Calu3 (cell line): ENCODE data around the gene ZNF783. TPM values are rescaled to one million over a fixed set of nuclear protein-coding genes. Genes with fewer than 3 reads are reported as not detected.

Experiments
- BruUV-seq: library from RNA; stranded (reverse); fragments of 400-500 nt; replicated peaks from 2 replicates; lab custom pipeline; 2021; lab: Mats Ljungman, UMichigan
- CTCF ChIA-PET: fragments of 300-600 bp; sonication (Branson Sonifier 250); formaldehyde crosslinking; loops from one replicate; lab custom pipeline; 2022; ENCODE audit warnings: antibody characterized with exemption; lab: Charles Lee
- DNase-seq: peaks from one replicate; pipeline ENCODE4 v3.0.0; 2022
- H3K27ac Mint-ChIP-seq: one replicate; pipeline ENCODE4 v1.8.0; 2022; ENCODE audit warnings: mixed read lengths; ENCODE audit not compliant: unreplicated experiment
- H3K27me3 Mint-ChIP-seq: one replicate; pipeline ENCODE4 v1.8.0; 2022; ENCODE audit warnings: mixed read lengths; ENCODE audit not compliant: unreplicated experiment
- H3K36me3 Mint-ChIP-seq: one replicate; pipeline ENCODE4 v1.8.0; 2022; ENCODE audit warnings: mild to moderate bottlenecking, moderate library complexity, mixed read lengths; ENCODE audit not compliant: insufficient read depth, unreplicated experiment
- H3K4me1 Mint-ChIP-seq: one replicate; pipeline ENCODE4 v1.8.0; 2022; ENCODE audit warnings: mild to moderate bottlenecking, low read depth, mixed read lengths; ENCODE audit not compliant: unreplicated experiment
- H3K4me3 Mint-ChIP-seq: one replicate; pipeline ENCODE4 v1.8.0; 2022; ENCODE audit warnings: mild to moderate bottlenecking, low read depth, moderate library complexity, mixed read lengths; ENCODE audit not compliant: unreplicated experiment
- H3K9me3 Mint-ChIP-seq: one replicate; pipeline ENCODE4 v1.8.0; 2022; ENCODE audit warnings: low read depth, mixed read lengths; ENCODE audit not compliant: unreplicated experiment
- CTCF ChIP-seq: fragments of 200-600 bp; IDR thresholded peaks from one replicate; pipeline ENCODE4 v1.8.0; 2022; ENCODE audit warnings: antibody characterized with exemption; ENCODE audit not compliant: unreplicated experiment
- intact Hi-C: fragments of 100-400 bp; cut with micrococcal nuclease; formaldehyde crosslinking; loops from one replicate; pipeline ENCODE4 v1.10.0; 2022; ENCODE audit not compliant: unreplicated experiment
- total RNA-seq: library from RNA; stranded (reverse); gene quantifications from 2 replicates; pipeline ENCODE4 v1.2.3, GENCODE V29; 2022

The ZNF783 gene
- total RNA-seq, 1 experiment from 2014 or later: 17.8 TPM

- no peaks in the 10 kb centered on the region for H3K9me3 Mint-ChIP-seq
- CTCF ChIA-PET: interaction anchor here (0.6 to 2.0 kb wide), 5 partner anchors 26 to 443 kb away, joined by 4 to 14 read pairs (median 5); no protein-coding TSS in a partner anchor
- no peak overlapping the region for H3K4me3 Mint-ChIP-seq
- BruUV-seq: no TSS peak
- no peak for TF ChIP-seq CTCF
- DNase-seq: no peak
- no peak overlapping the region for H3K27ac Mint-ChIP-seq
- H3K27me3 Mint-ChIP-seq: peaks cover 23% of the 10 kb centered on the region
- H3K36me3 Mint-ChIP-seq: no peaks in the 10 kb centered on the region
- intact Hi-C loops: loop anchor here (1.0 to 5.0 kb wide), 3 partner anchors 96 to 186 kb away; partner anchors contain the start of gene ZNF746
- H3K4me1 Mint-ChIP-seq: no peaks in the 10 kb centered on the region
Observed at GRCh38 chr7:149310990-149311573, 49.1 kb downstream of the ZNF783 start.

GRCh38 chr7:149313981-149314380, 52.0 kb downstream of the ZNF783 start:
- no TSS peak for BruUV-seq
- intact Hi-C loops: loop anchor here (5.0 kb wide), 2 partner anchors 93 to 183 kb away; partner anchors contain the start of gene ZNF746
- no peaks in the 10 kb centered on the region for H3K4me1 Mint-ChIP-seq
- no peaks in the 10 kb centered on the region for H3K36me3 Mint-ChIP-seq
- CTCF ChIA-PET: no interaction called here
- no peak overlapping the region for H3K4me3 Mint-ChIP-seq
- no peaks in the 10 kb centered on the region for H3K9me3 Mint-ChIP-seq
- no peak for TF ChIP-seq CTCF
- H3K27me3 Mint-ChIP-seq: peaks cover 51% of the 10 kb centered on the region
- H3K27ac Mint-ChIP-seq: no peak overlapping the region
- DNase-seq: no peak

- intact Hi-C loops: no loop called here
- no TSS peak for BruUV-seq
Observed at GRCh38 chr7:149316606-149317005, 54.6 kb downstream of the ZNF783 start.

GRCh38 chr7:149317496-149317895, 55.5 kb downstream of the ZNF783 start:
- CTCF ChIA-PET: no interaction called here
- no peaks in the 10 kb centered on the region for H3K9me3 Mint-ChIP-seq
- intact Hi-C loops: no loop called here
- TF ChIP-seq CTCF: no peak
- no peaks in the 10 kb centered on the region for H3K4me1 Mint-ChIP-seq
- DNase-seq: no peak
- no peak overlapping the region for H3K27ac Mint-ChIP-seq
- H3K4me3 Mint-ChIP-seq: no peak overlapping the region
- H3K27me3 Mint-ChIP-seq: peaks cover 61% of the 10 kb centered on the region
- H3K36me3 Mint-ChIP-seq: no peaks in the 10 kb centered on the region
- no TSS peak for BruUV-seq

More at GRCh38 chr7:149316606-149317005, 54.6 kb downstream of the ZNF783 start:
- CTCF ChIA-PET: no interaction called here
- DNase-seq: no peak
- Mint-ChIP-seq H3K4me3 (no peak overlapping the region), H3K4me1 (no peaks in the 10 kb centered on the region), H3K9me3 (no peaks in the 10 kb centered on the region), H3K27ac (no peak overlapping the region), H3K36me3 (no peaks in the 10 kb centered on the region), H3K27me3 (peaks cover 61% of the 10 kb centered on the region)
- no peak for TF ChIP-seq CTCF
